GM10847 (cell line): ENCODE measurements around the gene BPGM.

Experiments used
- POLR2A ChIP-seq: IDR thresholded peaks from 2 replicates; pipeline ENCODE4 v1.6.1; 2011; ENCODE audit not compliant: insufficient read length; ENCODE audit errors: extremely low read depth

The BPGM gene

DNA sequence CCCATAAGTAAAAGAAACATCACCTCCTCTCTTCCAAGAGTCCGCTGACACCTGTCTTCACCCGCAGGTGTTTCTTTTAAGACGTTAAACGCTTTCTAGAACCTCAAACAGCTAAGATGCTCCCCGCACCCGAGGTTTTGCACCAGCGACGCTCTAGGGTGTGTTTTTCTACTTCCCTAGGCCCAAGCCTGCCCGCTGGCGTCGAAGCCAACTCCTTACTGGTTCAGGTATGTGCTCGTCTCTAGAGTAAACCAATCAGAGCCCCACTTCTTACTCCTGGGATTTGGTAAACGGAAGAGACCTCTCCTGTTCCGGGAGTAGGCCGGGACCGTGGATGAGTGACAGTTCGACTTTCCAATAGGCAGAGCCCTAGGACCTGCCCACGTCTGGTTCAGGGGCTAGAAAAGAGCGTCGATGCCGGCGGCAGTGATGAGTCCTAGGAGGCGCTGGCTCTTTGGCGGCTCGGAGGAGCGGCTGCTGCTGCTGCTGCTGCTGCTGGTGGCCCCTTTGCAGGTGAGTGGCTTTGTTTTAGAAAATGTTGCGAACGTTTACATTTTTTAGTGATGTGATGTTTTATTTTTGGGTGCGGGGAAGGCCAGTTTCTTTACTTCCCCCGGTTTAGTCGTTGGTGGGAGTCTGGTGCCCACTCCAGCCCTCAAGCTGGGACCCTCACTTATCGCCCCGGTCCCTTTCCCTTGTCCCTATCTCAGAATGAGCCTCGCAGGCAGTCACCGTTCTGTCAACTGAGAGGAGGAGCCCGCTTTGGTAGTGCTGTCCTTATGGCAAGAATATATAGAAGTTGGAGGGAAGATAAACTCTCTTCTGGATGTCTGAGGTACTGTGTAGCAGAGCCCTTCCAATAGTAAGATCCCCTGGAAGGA, at the start of gene BPGM:
TSS of gene BPGM (plus strand) at position 429 of the 881 bp plus-strand sequence. CDS start 14,655 bp downstream, outside the sequence.
- TF ChIP-seq POLR2A, result peak; percentile 97

DNA sequence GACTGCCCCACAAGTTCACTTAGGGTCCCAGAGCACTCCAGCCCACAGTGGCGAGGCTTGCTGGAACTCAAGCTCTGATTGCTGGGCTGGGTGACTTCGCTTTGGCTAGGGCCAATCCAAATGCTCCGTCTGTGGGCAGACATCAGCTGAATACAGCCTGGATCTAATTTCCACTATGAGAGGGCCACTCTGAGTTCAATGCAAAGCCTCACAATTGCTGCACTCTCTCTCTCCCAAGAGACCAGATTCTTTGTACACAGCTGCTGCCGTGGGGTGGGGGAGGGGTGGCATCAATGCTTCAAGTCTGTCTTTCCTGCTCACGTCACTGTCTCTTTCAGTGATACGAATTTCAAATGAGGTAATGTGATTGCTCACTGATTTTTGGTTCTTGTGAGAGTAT, 47.3 kb upstream of the BPGM start:
- TF ChIP-seq POLR2A, result no peak

DNA sequence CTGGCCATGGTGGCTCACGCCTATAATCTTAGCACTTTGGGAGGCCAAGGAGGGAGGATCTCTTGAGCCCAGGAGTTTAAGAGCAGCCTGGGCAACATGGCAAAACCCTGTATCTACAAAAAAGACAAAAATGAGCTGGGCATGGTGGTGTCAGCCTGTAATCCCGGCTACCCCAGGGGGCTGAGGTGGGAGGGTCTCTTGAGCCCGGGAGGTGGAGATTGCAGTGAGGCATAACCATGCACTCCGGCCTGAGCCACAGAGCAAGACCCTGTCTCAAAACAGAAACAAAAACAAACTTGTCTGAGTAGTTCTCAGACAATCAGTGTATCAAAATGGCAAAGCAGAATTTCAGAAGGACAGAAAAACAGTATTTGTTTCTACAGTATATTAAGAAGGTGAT, 45.2 kb upstream of the BPGM start:
- TF ChIP-seq POLR2A, result no peak

DNA sequence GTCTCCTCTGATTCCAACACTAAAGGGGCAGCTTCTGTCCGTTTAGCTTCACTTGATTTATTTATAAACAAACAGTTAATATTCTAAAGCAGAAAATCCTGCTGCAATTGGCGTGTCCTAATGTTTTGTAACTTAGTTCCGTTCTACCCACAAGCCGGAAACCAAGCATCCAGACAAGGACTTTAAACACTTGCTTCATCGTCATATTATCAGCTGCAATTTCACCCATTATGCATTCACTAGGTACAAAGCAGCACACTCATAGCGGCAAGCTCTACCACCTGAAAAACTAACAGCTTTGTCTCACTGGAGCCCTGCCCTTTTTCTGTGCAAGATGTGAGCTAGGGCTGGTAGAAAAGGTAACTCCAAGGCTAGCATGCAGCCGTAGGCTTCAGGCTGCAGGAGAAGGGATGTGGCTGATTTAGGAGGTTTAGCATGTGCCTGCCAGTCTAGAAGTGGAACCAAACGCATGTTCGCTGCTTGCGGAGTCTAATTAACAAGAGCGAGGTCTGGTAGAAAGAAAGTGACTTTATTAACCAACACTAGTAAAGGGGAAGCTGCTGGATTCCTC, 43.7 kb upstream of the BPGM start:
- no peak for TF ChIP-seq POLR2A

DNA sequence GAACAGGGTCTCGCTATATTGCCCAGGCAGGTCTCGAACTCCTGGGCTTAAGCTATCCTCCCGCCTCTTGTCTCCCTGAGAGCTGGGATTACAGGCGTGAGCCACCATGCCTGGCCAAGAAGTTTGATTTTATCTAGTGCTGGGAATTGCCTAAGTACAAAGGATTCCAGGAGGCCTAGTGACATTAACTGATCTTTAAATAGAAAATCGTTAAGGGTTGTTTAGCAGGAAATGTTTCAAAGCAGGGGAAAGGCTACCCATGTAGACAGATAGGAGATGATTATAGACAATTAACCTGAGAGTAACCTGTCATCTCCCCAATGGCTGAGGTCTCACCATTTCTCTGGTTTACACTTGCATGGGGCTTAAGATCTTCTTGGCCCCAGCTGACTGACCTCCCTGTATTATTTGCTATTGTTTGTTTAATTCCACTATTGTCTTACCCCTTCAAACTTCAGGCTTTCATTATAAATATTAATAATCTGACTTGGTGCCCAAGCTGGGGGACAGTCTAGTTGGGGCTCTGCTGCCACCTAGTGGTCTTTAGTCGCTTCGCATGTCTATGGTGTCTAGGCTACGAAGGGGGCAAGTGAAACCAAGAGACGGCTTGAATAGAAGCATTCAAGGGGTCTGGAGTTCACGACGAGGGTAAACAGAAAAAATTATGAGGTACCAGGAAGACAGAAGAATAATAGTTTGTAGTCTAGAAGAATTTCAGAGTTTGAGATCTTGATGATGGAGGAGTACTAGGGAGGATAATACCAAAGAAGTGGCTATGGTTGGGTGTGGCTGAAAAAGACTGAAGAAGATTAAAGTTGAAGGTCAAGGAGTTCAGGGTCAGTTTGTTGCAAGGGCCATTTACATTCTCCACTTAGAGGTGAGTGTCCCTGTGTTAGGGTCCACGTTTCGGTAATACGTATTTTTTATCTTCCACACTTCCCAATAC, 40.4 kb upstream of the BPGM start:
- TF ChIP-seq POLR2A, result no peak

DNA sequence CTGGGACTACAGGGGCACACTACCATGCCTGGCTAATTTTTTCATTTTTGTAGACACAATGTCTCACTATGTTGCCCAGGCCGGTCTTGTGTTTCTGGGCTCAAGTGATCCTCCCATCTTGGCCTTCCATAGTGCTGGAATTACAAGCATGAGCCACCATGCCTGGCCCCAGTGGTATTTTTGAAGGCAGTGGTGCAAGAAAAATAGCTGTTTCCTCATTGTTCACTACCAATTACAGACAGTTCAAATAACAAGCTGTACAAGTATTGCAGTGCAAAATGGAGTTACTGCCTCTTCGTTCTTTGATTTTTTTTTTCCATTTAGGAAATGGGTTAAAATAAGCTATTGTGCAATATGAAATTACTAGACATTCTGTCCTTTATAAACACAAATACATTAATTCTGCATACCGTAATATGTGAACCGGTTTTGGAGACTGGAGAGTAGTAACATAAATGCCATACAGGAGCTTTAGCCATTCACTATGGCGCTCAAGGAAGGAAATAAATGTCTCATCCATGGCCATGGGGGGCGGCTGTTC, 35.0 kb upstream of the BPGM start:
- TF ChIP-seq POLR2A, result no peak

DNA sequence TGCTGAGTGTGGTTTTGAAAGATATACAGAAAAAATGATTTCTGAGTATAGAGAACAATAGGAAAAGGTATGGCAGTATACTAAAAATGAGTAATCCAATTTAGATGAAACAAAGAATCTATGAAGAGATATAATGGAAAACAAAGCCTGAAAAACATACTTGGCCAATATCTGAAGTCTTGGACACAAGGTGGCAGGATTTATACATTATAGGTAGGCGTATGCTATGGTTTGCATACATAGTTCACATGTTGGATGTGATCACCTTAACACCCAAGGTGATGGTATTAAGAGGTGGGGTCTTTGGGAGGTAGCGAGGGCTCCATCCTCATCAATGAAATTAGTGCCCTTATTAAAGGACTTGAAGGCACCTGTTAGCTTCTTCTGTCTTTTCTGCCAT, 34.5 kb upstream of the BPGM start:
- TF ChIP-seq POLR2A, result no peak

DNA sequence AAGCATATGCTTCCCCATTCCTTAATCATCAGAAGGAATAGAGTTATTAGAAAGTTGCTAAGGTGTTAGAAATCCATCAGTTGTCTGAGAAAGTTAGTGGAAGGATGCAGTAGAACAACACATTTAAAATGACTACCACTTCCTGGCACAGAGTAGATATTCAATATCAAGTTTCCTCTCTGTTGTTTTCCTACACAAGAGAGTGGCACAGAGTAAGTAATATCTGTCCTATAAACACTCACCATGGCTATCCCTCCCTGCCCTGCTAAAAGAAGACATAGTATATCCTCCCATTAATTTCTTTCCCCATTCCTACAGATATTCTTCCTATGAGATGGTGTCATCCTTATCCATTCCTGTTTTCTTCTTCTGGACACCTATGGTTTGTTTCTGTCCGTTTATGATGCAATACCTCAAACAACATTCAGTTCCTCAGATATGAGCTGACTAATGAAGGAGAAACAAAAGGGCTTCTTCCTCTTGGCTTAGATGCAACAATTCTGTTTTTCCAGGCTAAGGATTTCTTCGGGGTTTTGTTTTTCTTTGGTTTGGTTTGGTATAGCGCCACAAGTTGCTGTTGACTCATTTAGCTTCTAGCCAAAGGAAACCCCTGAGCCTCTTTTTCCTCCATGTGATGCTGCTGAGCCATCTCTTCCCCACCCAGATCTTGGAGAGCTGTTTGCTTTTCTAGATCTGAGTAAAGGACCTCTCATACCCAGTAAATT, 32.9 kb upstream of the BPGM start:
- TF ChIP-seq POLR2A, result no peak

DNA sequence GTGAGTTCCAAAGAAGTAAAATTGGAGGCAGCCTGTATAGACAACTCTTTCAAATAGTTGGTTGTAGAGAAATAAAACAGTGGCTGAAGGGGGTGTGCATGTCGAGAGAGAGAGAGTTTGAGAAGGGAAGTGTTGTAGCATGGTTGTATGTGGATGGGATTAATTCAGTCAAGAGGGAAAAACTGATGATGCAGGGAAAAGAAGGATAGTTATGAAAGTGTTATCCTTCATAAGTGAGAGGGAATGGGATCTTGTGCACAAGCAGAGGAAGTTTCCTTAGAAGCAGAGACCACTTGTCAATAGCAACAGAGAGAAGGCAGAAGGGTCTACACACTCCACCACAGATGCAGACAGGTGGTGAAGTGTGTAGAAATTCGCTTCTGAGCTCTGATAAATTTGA, 30.0 kb upstream of the BPGM start:
- no peak for TF ChIP-seq POLR2A

DNA sequence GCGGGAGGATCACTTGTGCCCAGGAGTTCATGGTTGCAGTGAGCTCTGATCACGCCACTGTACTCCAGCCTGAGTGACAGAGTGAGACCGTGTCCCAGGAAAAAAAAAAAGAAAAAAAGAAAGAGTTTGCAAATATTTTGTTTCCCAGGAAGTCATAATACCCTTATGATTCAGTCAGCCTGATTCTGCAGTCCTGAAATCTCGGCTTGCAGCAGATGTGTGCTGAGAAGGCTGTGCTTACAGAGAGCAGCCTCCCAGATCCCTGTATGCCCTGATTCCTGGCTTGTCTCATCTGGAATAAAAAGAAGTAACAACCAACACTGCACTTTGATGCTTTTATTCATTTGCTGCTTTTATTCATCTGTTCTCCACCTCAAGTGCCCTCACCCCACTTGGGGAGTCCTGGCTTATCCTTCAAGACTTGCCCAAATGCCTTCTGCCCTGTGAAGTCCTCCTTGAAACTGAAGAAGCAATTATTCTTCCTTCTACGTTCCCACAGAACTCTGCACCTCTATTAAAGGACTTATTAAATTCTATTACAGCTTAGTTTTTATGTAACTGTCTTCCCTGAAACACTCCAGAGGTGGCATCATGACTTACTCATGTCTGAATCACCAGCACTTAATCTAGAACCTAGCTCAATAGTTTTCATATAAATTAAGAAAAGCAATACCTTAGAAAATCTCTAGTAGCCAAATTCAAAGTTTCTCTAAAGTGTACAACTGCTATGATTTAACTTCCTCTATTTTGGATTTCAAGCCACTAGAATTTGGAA, 27.7 kb upstream of the BPGM start:
- no peak for TF ChIP-seq POLR2A

DNA sequence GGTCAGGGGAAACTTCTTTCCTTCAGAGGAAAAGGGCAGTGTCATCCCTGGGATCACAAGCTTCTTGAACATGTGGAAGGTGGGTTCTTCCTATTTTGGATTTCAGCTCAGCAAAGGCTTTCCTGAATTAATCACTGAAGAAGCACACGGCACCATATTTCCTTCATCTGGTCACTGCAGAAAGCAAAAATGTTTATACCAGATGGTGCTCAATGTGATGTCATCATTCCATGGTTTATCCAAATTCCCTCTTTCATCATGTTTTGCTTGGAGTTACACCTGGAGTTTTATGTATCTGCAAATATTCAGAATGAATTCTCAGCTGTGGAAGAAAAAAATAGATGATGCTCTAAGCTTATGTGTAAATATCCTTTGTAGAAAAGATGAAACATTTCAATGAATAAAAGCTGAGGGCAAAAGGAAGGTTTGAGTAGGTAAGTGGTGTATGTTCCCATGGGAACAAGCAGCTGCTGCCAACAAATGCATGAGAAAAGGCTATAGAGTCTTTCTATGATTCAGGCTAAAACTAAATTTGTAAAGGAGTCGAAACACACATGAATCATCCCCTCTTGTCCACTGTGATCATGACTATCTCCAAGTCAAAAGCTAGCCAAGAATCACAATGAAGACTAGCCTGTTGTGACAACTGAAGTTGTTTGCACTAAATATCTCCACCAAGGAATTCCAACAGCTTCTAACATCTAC, 26.9 kb upstream of the BPGM start:
- TF ChIP-seq POLR2A, result no peak

DNA sequence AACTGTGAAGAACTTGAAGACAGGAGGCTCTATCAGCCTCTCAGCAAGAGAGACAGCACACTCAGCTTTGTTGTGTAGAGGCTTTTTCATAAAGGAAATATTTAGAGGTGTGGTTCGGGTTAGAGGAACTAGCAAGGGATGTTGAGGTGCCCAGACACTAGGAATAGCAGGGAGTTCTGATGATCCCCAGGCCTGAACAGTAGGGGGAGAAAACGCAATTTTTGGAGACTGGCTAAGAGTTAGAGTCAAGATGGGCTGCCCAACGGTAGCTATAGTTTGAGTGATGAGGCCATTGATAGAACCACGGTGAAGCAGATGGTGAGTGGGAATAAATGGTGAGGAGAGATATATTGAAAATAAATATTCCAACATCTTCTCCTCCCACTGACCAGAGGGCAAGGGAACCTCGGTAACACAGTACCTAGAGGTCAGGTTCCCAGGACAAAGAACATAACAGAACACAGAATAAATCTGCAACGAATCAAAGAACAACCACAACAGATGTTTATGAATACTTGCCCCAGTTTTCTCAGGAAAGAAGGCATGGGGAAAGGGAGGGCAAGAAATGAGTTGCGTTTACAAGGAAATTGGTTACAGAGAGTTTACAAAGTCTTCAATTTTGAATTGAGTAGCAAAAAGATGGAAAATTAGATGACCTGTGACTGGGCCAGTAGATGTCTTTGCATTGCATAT, 24.2 kb upstream of the BPGM start:
- TF ChIP-seq POLR2A, result no peak

DNA sequence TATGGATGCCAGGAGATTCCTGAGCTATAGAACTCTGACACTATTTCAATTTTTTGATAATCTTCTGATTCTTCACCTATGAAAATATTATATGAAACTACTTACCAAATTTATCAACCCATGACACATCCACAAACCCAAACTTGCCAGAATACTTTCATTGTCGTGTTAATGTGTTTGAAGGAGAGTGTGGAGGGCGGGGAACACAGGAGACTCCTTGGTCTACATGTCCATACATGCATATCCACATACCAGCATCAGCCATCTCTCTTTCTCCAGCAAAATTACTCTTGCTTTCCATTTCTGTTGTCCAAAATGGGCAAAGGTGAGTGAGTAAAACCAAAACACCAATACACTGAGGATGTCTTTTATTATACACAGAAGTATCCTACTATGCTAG, 23.5 kb upstream of the BPGM start:
- no peak for TF ChIP-seq POLR2A
